Tibial nerve (tissue), 3 donors: ENCODE data around the gene FAM204A.

ENCODE experiments used
- POLR2A ChIP-seq, 2 donors: fragments of 450-650 bp; IDR thresholded peaks; one replicate each; pipeline ENCODE4 v1.6.1; 2017; ENCODE audit warnings: antibody characterized with exemption in 2 of 2, mild to moderate bottlenecking in 2 of 2, moderate library complexity in 2 of 2
- TF ChIP-seq, protein P1 (sequence below), 5 experiments: fragments of 200-600 bp in 3 of 5; fragments of 450-650 bp in 2 of 5; sonication (generic) in 3 of 5; IDR thresholded peaks; one replicate each; pipeline ENCODE4 v1.5.1; 2016 to 2019; ENCODE audit warnings: antibody characterized with exemption in 5 of 5, mild to moderate bottlenecking in 3 of 5, moderate library complexity in 2 of 5

DNA sequence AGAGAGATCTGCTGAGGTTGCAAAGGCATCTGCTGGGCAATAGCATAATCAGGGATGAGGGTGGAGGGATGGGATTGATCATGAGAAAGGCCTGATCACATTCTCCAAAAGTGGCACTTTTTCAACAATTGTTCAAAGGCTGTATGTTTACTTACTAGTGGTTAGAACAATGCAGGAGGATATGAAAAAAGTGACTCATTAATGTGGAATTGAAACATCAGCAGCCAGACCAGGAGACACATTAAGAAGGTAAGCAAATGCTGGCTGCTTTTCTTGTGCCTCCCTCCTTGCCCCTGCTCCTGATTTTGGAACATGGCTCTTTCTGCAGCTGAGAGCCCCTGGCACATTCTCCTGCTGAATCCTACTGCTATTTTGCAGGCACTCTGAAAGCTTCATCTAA is 63.5 kb downstream of the FAM204A start:
- TF ChIP-seq, protein P1, sequence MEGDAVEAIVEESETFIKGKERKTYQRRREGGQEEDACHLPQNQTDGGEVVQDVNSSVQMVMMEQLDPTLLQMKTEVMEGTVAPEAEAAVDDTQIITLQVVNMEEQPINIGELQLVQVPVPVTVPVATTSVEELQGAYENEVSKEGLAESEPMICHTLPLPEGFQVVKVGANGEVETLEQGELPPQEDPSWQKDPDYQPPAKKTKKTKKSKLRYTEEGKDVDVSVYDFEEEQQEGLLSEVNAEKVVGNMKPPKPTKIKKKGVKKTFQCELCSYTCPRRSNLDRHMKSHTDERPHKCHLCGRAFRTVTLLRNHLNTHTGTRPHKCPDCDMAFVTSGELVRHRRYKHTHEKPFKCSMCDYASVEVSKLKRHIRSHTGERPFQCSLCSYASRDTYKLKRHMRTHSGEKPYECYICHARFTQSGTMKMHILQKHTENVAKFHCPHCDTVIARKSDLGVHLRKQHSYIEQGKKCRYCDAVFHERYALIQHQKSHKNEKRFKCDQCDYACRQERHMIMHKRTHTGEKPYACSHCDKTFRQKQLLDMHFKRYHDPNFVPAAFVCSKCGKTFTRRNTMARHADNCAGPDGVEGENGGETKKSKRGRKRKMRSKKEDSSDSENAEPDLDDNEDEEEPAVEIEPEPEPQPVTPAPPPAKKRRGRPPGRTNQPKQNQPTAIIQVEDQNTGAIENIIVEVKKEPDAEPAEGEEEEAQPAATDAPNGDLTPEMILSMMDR (IDR thresholded peaks at IDR 0.05): no peak
- TF ChIP-seq POLR2A (IDR thresholded peaks at IDR 0.05): no peak
